HepG2 (cell line): Measurements from ENCODE around the gene NDOR1. TPM values are rescaled to one million over a fixed set of nuclear protein-coding genes. Genes with fewer than 3 reads are reported as not detected.

ENCODE experiments used
- DMTF1 ChIP-seq: sonication (generic); formaldehyde crosslinking; IDR thresholded peaks from 2 replicates; pipeline ENCODE4 v1.4.0; 2020; ENCODE audit warnings: mild to moderate bottlenecking, missing genetic modification reagents
- E2F2 ChIP-seq: sonication (generic); formaldehyde crosslinking; IDR thresholded peaks from 2 replicates; pipeline ENCODE4 v1.4.0; 2020; ENCODE audit warnings: missing genetic modification reagents, borderline replicate concordance
- GABPB1 ChIP-seq: IDR thresholded peaks from 2 replicates; pipeline ENCODE4 v1.6.1; 2016; ENCODE audit warnings: mild to moderate bottlenecking, missing genetic modification reagents, moderate library complexity, missing compliant biosample characterization
- JARID2 ChIP-seq: sonication (generic); formaldehyde crosslinking; IDR thresholded peaks from 2 replicates; pipeline ENCODE4 v1.8.1; 2023; ENCODE audit warnings: missing genetic modification reagents, inconsistent platforms; ENCODE audit not compliant: insufficient replicate concordance
- MYPOP ChIP-seq: sonication (generic); formaldehyde crosslinking; IDR thresholded peaks from 2 replicates; pipeline ENCODE4 v1.8.1; 2023; ENCODE audit warnings: mild to moderate bottlenecking, moderate library complexity, missing genetic modification reagents
- NAIF1 ChIP-seq: sonication (generic); formaldehyde crosslinking; IDR thresholded peaks from 2 replicates; pipeline ENCODE4 v1.5.0; 2020; ENCODE audit warnings: mild to moderate bottlenecking, missing genetic modification reagents, borderline replicate concordance
- SALL2 ChIP-seq: sonication (generic); formaldehyde crosslinking; IDR thresholded peaks from 2 replicates; pipeline ENCODE4 v1.8.1; 2023; ENCODE audit warnings: mild to moderate bottlenecking, missing genetic modification reagents, inconsistent platforms
- SETDB1 ChIP-seq: sonication (generic); formaldehyde crosslinking; IDR thresholded peaks from 2 replicates; pipeline ENCODE4 v1.5.1; 2020; ENCODE audit warnings: missing genetic modification reagents, mild to moderate bottlenecking, borderline replicate concordance
- SMAD9 ChIP-seq: sonication (generic); formaldehyde crosslinking; IDR thresholded peaks from 2 replicates; pipeline ENCODE4 v1.5.1; 2020; ENCODE audit warnings: mild to moderate bottlenecking, missing genetic modification reagents
- SP2 ChIP-seq: sonication (generic); formaldehyde crosslinking; IDR thresholded peaks from 2 replicates; pipeline ENCODE4 v1.5.1; 2020; ENCODE audit warnings: mild to moderate bottlenecking, missing genetic modification reagents
- TGIF2 ChIP-seq: IDR thresholded peaks from 2 replicates; pipeline ENCODE4 v1.6.1; 2016; ENCODE audit warnings: control low read depth, missing compliant biosample characterization
- TMF1 ChIP-seq: sonication (generic); formaldehyde crosslinking; IDR thresholded peaks from 2 replicates; pipeline ENCODE4 v1.8.1; 2022; ENCODE audit warnings: low read depth, missing genetic modification reagents
- ZKSCAN8 ChIP-seq: IDR thresholded peaks from 2 replicates; pipeline ENCODE4 v1.6.1; 2016; ENCODE audit warnings: borderline replicate concordance, missing genetic modification reagents, missing compliant biosample characterization
- ZNF225 ChIP-seq: sonication (generic); formaldehyde crosslinking; IDR thresholded peaks from 2 replicates; pipeline ENCODE4 v1.4.0; 2020; ENCODE audit warnings: mild to moderate bottlenecking, missing genetic modification reagents
- ZNF326 ChIP-seq: sonication (generic); formaldehyde crosslinking; IDR thresholded peaks from 2 replicates; pipeline ENCODE4 v1.4.0; 2020; ENCODE audit warnings: missing genetic modification reagents, borderline replicate concordance
- ZNF609 ChIP-seq: sonication (generic); formaldehyde crosslinking; IDR thresholded peaks from 2 replicates; pipeline ENCODE4 v1.4.0; 2020; ENCODE audit warnings: mild to moderate bottlenecking, missing genetic modification reagents, borderline replicate concordance
- ZNF652 ChIP-seq: IDR thresholded peaks from 2 replicates; pipeline ENCODE4 v1.6.1; 2016; ENCODE audit warnings: low read depth, borderline replicate concordance
- ZNF720 ChIP-seq: sonication (generic); formaldehyde crosslinking; IDR thresholded peaks from 2 replicates; pipeline ENCODE4 v1.4.0; 2020; ENCODE audit warnings: missing genetic modification reagents
- ZNF737 ChIP-seq: sonication (generic); formaldehyde crosslinking; IDR thresholded peaks from 2 replicates; pipeline ENCODE4 v1.5.0; 2020; ENCODE audit warnings: missing genetic modification reagents, mild to moderate bottlenecking, borderline replicate concordance
- ZSCAN22 ChIP-seq: sonication (generic); formaldehyde crosslinking; IDR thresholded peaks from 2 replicates; pipeline ENCODE4 v1.4.0; 2020; ENCODE audit warnings: mild to moderate bottlenecking, missing genetic modification reagents
- polyA plus RNA-seq, 8 experiments: library from polyadenylated mRNA; depleted of rRNA in 3 of 8; stranded (reverse) in 7 of 8; unstranded in 1 of 8; fragments of >200 nt; fragmentation: Illumina TruSeq in 4 of 8; extraction: Trizol in 4 of 8; gene quantifications; 2 replicates each; pipeline versions ENCODE4 v1.2.1 to v1.2.3, GENCODE V29; 2011 to 2016; ENCODE audit warnings: low read depth in 4 of 8, missing spikeins in 1 of 8, mixed read lengths in 1 of 8; ENCODE audit not compliant: insufficient read depth in 1 of 8
- total RNA-seq, 5 experiments: library from RNA; depleted of rRNA; stranded (reverse); fragments of >200 nt; fragmentation: Illumina TruSeq; extraction: Trizol; gene quantifications; 2 replicates each; pipeline ENCODE4 v1.2.3, GENCODE V29; 2016; ENCODE audit warnings: low read depth in 1 of 5

The NDOR1 gene
- total and polyA plus RNA-seq, 2 of the 13 experiments (the other 11 are each of a cell fraction or from before 2014, with no cell fraction given): 3.6 to 8.7 TPM

- TF ChIP-seq MYPOP (CRISPR knock-in tag): peak; percentile 68; the same call in 1 of the 2 replicates
- TF ChIP-seq SALL2 (CRISPR knock-in tag): 0 out of 2 replicates have a peak, but pooled peaks have one; percentile 22
- no peak for TF ChIP-seq ZSCAN22 (CRISPR knock-in tag)
- no peak for TF ChIP-seq SP2 (CRISPR knock-in tag)
- TF ChIP-seq ZNF326 (CRISPR knock-in tag): no peak
- TF ChIP-seq ZNF609 (CRISPR knock-in tag): no peak
- 0 out of 2 replicates have a peak, but pooled peaks have one; percentile 72 for TF ChIP-seq ZNF225 (CRISPR knock-in tag)
- no peak for TF ChIP-seq DMTF1 (CRISPR knock-in tag)
- no peak for TF ChIP-seq JARID2
- no peak for TF ChIP-seq NAIF1
- TF ChIP-seq TGIF2 (CRISPR knock-in tag): no peak
- TF ChIP-seq ZNF652 (CRISPR knock-in tag): no peak
- TF ChIP-seq TMF1: 0 out of 2 replicates have a peak, but pooled peaks have one; percentile 28
- no peak for TF ChIP-seq ZNF737 (CRISPR knock-in tag)
- TF ChIP-seq ZKSCAN8: no peak
- TF ChIP-seq E2F2: no peak
- no peak for TF ChIP-seq ZNF720 (CRISPR knock-in tag)
- peak; percentile 63; the same call in 1 of the 2 replicates for TF ChIP-seq GABPB1 (CRISPR knock-in tag)
- TF ChIP-seq SMAD9 (CRISPR knock-in tag): no peak
- TF ChIP-seq SETDB1 (CRISPR knock-in tag): no peak
Measured at GRCh38 chr9:137222190-137223077, 16.9 kb downstream of the NDOR1 start, which contains the start of gene RNF208 (continued).
